Activated CD4-positive, CD25-positive, alpha-beta regulatory T cell treated with anti-CD3 and anti-CD28 coated beads, Interleukin-2, amount 50 U/mL, for 72 hours (primary cell): ENCODE measurements around the gene TSNAXIP1.
A peak's percentile ranks its signal among the peaks of the same experiment; 100 is the strongest.

ENCODE experiments used
- DNase-seq: peaks from one replicate; pipeline ENCODE4 v3.0.0; 2021

The TSNAXIP1 gene, protein sequence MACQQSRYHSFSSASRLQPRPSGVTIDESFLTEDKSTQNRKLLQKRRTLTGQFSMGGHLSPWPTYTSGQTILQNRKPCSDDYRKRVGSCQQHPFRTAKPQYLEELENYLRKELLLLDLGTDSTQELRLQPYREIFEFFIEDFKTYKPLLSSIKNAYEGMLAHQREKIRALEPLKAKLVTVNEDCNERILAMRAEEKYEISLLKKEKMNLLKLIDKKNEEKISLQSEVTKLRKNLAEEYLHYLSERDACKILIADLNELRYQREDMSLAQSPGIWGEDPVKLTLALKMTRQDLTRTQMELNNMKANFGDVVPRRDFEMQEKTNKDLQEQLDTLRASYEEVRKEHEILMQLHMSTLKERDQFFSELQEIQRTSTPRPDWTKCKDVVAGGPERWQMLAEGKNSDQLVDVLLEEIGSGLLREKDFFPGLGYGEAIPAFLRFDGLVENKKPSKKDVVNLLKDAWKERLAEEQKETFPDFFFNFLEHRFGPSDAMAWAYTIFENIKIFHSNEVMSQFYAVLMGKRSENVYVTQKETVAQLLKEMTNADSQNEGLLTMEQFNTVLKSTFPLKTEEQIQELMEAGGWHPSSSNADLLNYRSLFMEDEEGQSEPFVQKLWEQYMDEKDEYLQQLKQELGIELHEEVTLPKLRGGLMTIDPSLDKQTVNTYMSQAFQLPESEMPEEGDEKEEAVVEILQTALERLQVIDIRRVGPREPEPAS

DNA sequence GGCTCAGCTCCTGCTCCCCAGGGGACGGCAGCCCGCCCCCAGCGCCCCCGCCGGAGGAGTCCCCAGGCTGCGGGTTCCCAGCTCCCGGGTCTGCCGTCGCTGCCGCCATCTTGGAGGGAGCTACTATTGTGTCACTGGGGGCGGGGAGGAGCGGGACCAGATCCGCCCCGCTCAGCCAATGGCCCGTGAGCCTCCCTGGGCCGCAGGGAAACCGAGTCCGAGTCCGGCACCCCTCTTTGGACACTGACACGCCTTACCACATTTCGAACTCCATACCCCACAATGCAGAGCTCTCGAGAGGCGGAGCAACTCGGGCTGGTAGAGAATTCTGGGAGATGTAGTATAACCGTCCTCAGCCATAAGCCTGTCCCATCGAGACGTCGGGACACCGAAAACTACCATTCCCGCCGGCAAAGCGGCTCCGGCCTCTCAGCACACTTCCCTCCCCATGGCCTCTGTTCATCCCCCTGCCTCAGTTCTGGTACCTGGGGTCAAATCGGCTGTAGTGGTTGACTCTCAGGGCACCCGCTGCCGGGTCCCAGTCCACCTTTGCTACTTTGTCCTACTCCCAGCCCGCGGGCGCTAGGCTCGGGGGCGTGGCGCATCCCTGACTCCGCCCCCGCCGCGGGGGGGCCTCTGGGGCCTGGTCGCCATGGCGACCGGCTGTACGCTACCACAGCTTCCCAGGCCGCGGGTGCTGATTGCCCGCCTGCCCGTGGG, at the start of gene TSNAXIP1, which contains the start of gene RANBP10:
Gene TSNAXIP1, plus strand, starts transcription at position 462 of the 720 bp plus-strand sequence. CDS start 261 bp downstream, outside the sequence.
Gene RANBP10, minus strand, starts transcription at position 133 of the 720 bp plus-strand sequence. Its CDS starts 24 bp downstream, at position 109.
- DNase-seq: peak; percentile 90

DNA sequence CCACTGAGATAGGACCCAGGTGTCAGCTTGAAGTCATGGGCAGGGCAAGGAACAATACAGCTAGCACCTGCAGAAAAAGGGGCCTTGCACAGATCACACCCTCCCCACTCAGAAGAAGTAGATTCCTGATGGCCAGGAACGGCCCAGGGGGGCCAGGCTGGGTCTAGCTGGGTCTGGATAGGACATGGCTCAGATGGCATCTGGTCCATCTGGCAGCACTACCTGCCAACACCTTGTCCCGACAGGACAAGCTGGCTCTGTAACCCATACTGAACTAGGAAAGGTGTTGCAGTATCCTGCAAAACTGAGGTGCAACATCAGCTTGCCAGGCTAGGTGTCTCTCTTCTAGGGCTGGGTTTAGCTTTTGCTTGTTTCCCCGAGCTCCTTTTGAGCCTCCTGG, 48.7 kb upstream of the TSNAXIP1 start:
- no peak for DNase-seq

DNA sequence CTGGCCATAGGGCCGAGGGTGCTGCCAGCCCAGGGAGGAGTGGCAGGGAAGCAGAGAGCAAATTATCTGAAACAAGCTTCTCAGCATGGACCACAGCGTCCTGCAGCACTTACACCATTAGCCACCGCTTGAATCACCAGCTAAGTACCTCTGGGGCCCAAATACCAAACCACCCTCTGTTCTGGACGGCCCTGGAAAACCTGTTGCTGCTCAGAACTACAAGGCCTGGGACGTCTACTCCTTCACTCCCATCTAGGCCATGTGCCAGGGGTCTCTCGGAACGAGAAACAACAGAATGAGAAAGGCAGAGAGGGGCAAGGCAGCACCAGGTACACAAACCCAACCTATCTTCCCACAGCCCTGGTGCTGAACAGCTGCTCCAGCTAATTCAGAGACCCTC, 47.7 kb upstream of the TSNAXIP1 start:
- no peak for DNase-seq

DNA sequence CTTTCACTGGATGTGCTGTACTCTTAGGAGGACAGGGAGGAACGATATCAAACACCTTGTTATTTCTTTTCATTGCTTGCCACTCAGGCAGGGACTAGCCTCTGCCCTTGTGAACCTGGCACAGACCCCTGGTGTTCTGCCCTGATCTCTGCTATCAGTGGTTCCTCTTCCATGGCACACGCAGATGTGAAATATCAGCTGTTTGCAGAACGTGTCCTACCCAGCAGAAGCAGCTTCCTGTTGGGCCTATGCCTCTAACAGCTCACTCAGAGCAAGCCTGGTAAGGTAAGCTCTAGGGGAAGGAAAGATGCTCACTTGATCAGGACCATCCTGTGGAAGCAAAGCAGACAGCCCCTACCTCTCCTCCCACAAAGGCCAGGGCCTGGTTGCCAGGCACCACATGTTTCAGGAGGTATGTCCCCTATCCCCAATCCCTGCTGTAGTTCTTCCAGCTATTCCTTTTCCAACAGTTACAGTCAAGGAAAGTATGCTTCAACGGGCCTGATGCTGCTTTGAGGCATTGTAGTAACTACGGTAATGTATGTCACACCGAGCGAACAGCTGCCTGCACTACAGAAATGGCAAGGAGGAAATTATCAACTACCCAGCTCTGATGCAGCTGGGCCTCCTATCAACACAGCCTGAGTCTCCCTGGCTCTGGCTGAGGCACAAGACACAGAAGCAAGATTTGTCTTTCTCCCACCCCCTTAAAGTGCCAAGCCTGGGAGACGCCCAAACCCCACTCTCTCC, 46.3 kb upstream of the TSNAXIP1 start:
- DNase-seq: no peak

DNA sequence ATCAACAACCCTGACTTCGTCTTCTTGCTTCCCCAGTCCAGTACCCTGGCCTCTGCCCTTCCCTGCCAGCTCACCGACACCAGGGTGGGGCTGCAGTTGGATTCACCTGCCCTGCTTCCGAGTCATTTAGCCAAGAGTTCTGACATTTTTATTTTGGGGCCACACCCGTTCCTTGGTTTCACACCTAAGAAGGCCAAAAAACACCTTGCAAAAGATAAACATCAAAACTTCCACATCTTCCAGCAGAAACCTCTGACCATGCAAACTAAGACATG, 45.8 kb upstream of the TSNAXIP1 start:
- no peak for DNase-seq

DNA sequence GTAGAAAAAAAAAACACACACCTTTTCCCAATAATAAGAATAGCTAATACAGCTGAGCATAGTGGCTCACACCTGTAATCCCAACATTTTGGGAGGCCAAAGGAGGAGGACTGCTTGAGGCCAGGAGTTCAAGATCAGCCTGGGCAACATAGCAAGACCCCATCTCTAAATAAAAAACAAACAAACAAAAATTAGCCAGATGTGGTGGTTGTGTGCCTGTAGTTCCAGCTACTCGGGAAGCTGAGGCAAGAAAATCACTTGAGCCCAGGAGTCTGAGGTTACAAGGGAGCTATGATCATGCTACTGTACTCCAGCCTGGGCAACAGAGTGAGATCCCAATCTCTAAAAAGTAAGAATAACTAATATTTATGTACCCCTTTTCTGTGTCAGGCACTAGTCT, 44.8 kb upstream of the TSNAXIP1 start:
- no peak for DNase-seq

DNA sequence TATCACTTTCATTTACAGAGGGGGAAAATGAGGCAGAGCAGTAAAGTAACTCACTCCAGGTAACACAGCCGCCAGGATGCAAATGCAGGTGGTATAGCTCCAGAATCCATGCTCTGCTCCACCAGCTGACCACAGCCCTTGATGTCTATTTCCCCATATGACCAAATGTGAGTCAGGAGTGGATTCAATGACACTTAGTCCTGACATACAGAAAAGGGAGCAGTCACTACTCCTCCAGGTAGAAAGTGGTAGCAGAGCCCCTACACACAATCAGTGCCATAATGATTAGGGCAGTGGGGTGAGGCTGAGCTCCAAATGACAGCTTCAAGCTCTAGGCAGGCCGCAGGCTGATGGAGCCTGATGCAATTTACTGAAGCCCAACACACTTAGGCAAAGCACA, 44.3 kb upstream of the TSNAXIP1 start:
- no peak for DNase-seq

DNA sequence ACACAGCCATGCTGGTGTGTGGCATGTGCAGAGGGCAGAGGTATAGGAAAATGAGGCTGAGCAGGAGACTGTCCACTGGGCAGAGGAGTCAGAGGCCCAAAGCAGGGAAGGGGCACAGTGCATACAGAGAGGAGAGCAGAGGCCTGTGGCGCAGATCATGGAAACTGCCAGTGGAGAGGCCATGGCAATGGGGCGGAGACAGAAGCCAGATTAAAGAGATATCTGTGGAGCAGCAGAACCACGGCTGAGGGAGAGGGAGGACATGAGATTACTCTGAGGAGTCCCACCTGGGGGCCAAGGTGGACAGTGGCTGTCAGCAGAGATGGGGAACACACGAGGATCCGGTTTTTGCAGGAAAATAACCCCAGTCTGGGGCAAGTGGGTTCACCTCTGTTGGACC, 43.6 kb upstream of the TSNAXIP1 start:
- no peak for DNase-seq

DNA sequence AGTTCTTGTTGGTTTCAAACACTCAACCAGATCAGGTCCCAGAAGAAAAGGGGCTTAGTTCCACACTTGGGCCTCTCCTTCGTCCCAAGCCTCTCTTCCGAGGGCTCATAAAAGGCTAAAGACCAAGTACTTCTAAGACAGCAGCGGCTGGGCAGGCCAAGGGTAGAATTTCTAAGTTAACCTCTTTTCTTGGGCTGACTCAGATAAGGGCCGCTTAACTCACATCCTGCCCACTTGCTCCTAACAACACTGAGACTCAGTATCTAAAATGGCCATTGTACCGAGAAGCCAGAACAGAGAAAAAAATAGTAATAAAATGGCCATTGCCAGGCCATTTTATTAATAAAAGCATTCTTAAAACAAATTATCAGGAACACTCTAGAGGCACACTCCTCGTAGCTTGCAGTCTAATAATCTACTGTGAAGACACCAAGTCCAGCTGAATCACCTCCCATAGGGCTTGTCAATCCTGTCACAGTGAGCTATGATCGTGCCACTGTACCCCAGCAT, 42.5 kb upstream of the TSNAXIP1 start:
- no peak for DNase-seq

DNA sequence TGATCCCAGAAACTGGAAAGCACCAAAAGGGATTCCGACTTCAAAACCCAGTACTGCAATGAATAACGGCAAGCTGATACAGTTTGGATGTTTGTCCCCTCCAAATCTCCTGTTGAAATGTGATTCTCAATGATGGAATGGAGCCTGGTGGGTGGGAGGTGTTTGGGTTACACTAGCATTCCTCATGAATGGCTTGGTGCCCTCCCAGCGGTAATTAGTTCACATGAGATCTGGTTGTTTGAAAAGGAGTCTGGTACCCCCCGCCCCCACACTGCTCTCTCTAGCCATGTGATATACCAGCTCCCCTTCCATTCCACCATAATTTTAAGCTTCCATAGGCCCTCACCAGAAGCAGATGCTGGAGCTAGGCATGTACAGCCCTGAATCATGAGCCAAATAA, 40.4 kb upstream of the TSNAXIP1 start:
- DNase-seq: no peak

DNA sequence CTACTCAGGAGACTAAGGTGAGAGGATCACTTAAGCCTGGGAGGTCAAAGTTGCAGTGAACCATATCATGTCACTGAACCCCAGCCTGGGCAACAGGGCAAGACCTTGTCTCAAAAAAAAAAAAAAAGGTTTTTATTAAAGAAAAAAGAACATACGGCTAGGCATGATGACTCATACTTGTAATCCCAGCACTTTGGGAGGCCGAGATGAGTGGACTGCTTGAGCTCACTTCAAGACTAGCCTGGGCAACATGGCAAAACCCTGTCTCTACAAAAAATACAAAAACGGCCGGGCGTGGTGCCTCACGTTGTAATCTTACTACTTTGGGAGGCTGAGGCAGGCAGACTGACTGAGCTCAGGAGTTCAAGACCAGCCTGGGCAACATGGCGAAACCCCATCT, 38.7 kb upstream of the TSNAXIP1 start:
- DNase-seq: no peak

DNA sequence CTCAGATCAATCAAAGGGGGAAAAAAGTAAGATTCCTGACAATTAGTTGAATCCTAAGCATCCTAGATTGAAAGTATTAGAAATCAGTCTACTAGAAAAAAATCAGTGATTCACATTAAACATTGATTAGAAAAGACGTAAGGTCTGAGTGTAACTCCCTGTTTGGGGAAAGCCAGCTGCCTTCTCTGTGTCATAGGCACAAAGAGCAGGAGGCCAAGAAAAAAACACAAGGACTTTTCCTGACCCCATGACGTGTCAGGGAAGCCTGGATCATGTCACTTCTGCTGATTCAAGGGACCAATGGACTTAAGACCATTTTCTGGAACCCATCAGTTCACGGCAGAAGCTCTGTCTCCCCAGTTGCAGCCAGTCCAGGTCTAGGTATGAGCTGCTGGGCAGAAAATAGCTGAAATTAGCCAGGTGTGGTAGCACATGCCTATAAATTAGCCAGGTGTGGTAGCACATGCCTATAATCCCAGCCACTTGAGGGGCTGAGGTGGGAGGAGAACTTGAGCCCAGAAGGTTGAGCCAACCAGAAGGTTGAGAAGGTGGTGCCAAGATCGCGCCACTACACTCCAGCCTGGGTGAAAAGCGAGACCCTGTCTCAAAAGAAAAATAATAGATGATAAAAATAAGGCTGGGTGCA, 36.2 kb upstream of the TSNAXIP1 start:
- DNase-seq: no peak

DNA sequence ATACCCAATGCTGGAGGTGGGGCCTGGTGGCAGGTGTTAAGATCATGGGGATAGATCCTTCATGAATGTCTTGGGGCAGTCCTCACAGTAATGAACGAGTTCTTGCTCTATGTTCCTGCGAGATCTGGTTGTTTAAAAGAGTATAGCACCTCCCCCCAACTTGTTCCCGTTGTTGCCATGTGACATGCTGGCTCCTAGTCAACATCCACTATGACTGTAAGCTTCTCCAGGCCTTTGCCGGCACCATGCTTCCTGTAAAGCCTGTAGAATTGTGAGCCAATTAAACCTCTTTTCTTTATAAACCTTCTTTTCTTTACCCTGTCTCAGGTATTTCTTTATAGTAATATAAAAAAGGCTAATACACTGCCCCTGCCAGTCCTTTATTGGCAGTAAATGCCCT, 33.6 kb upstream of the TSNAXIP1 start:
- DNase-seq: no peak

DNA sequence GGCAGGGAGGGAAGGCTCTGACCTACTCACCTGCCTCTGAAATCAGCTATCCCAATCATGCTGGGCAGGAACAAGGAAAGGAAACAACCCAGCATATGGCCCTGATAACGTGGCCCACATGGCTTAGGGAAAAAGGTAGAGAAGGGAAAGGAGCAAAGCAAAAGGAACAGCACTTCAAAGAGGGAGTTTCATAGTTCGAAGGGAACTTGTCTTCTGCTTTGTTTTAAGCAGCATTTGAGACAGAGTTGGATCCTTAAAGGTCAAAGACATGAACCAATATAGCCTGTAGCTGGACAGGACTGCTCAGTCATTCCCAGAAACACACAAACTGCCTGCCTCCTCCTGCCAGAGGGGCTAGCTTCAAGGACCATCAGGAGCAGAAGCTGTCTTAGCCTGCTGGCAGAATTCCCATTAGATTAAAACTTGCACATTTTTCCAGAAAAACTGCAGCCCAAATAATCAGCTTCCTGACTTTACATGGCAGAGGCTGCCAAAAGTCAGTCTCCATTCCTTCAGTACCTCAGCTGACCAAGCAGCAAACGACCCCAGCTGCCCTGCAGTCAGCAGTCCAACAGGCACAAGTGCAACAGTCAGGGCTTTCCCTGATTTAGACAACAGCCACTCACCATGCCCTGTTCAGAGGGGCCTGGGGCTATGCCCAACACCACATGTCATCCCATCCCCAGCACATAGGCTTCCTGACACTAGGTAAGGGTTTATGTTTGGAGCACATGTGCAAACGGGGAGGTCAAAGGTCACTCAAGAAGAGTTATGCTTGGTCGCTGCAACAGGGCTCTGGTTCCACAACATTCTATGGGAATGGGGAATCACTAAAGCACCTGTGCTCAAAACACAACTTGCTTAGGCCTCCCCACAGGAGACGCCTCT, 32.9 kb upstream of the TSNAXIP1 start:
- DNase-seq: no peak

DNA sequence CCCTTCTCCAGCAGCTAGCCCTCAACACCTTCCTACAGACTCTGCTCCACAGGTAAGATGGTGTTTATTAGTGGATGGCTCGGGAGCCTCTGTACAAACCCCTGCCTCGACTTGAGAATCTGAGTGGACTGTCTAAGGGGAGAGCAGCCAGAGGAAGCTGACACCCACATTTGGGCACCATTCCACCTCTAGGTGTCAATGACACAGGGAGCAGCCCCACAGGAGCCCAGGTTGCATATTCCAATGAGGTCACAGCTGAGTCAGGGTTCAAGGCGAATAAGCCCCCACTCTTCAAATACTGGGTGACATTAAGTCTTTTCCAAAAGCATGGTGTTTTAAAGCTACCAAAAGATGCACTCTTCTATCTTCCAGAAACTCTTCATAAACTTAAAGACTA, 32.2 kb upstream of the TSNAXIP1 start:
- DNase-seq: no peak

DNA sequence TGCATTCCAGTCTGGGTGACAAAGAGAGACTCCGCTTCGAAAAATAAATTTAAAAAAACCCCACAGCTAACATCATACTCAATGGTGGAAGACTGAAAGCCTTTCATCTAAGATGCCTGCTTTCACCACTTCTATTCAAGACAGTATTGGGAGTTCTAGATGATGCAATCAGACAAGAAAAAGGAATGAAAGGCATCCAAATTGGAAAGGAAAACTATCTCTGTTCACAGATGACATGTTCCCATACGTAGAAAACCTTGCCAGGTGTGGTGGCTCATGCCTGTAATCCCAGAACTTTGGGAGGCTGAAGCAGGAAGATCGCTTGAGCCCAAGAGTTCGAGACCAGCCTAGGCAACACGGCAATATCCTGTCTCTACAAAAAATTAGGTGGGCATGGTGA, 31.4 kb upstream of the TSNAXIP1 start:
- no peak for DNase-seq

DNA sequence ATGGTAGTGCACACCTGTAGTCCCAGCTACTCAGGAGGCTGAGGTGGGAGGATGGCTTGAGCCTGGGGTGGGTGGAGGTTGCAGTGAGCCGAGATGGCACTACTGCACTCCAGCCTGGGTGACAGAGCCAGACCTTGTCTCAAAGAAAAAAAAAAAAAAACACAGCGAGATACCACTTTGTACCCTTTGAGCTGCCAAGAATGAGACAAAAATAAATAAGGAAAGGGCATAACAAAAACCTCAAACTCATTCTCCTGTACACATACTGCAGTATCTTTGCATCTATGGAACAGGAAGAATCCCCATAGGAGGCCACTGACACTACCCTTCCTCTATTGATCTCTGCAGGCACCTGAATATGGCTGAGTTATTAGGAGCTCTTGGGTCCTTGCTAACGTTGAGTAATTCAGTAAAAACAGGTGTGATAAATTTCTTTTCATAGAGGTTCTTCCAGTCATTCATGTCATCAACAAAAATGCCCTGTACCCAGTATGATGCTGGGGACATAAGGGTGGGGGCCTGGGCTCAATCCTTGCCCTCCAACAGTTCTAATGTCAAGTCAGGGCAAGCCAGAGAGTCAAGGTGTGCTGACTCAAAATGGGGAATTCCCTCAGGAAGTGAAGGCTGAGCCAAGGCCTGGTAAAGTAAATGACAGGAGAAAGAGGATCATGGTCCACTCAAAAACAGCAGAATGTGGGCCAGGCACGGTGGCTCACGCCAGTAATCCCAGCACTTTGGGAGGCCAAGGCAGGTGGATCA, 27.3 kb upstream of the TSNAXIP1 start:
- DNase-seq: no peak

DNA sequence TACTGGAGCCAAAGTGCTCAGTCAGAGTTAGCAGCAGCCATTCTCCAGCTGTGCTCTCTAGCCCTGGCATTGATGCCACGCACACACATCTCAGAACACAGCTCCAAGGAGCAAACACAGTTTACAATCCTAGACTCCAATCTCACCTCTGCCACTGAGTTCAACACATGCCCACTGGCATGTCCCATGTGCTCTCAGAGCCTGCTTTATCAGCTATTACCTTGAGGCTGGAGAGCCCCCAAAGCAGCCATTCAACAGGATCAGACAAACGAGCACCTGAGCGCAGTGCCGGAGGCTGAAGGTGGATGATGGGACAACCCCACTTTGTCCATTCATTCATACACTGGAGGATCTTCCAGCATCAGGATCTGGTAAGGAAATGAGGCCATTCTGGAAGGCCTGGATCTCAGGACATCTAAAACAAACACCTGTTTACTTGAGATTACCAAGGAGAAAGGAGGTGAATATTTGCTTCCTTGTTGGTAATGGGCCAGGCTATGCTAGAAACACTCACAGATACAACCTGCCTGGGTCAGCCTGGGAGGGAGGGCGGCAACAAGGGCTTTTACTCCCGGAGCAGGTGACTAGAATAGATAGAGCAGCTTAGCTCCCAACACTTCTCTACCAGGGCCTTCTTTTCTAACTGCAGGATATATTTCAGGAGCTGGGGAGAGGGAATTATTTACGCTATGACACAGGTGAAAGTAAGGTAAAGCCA, 25.7 kb upstream of the TSNAXIP1 start:
- DNase-seq: no peak

DNA sequence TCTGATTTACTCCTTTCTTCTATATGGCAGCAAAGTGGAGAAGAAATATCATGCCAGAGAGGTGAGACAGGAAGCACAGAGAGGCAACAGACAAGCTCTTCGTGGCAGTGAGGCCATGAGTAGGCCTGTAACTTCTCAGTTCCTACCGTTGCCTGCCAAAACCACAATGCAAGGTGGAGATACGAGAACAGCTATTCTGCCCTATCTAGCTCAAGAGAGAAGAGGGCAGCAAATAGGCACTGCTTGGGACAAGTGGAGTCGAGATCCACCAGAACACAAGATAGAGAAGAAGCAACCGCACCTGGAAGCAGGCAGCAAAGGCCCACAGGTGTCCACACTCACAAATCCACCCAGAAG, 25.1 kb upstream of the TSNAXIP1 start:
- DNase-seq: no peak
